ENCODE measurements around the gene SLC6A17. TPM values are rescaled to one million over a fixed set of nuclear protein-coding genes. Genes with fewer than 3 reads are reported as not detected.

Gene SLC6A17
- total RNA-seq, 2 experiments from 2014 or later = not detected

DNA sequence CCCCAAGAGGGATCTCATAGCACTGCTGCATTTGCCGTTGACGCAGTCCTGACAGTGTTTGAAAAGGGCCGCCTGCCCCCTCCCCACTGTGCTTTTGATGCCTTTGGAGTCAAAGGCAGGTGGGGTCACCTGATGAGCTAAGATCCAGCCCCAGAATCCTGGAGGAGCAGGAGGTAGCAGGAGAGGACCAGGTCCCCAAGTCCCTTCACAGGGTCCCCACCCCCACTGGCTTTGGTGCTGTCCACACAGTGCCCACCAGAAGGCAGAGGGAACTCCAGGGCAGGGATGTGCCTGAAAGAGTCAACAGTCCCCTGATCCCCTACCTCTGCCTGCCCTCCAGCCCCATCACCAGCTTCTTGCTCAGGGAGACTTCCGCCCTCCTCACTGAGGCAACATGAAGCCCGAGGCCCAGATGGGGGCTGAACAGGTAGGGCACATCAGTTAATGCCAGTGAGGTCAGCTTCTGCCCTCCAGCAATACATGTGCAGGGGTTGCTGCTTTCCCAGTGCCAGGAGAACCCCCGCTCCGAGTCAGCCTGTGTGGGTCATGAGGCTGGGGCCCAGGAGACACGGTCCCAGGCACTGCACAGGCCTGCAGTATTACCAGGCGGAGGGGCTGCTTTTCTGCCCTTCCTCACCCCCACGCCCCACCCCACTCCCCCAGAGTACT is 51.0 kb downstream of the SLC6A17 start:
- Histone ChIP-seq H3K9me3 (ENCODE audit: control insufficient read depth in 1 of 2, insufficient read depth in 1 of 2, low read length in 2 of 2) (no peaks in the 10 kb centered on the region), H3K4me3 (ENCODE audit: low read length) (no peak overlapping the region), H3K27me3 (ENCODE audit: control insufficient read depth in 1 of 2, insufficient read depth in 2 of 2, low read length in 2 of 2) (no peaks in the 10 kb centered on the region), H3K4me1 (ENCODE audit: insufficient read depth, low read length) (peaks cover 14% of the 10 kb centered on the region), H3K36me3 (ENCODE audit: insufficient read depth, low read length) (no peaks in the 10 kb centered on the region), H3K27ac (ENCODE audit: low read depth in 1 of 2, low read length in 2 of 2) (no peak overlapping the region)
- Mint-ChIP-seq H3K4me3 (no peak overlapping the region), H3K36me3 (ENCODE audit: low read depth) (no peaks in the 10 kb centered on the region), H3K27me3 (no peaks in the 10 kb centered on the region), H3K4me1 (ENCODE audit: low read depth) (peaks cover 23% of the 10 kb centered on the region), H3K27ac (no peak overlapping the region), H3K9me3 (no peaks in the 10 kb centered on the region)
- POLR2A ChIA-PET = interaction anchor here (1.3 kb wide), 1 partner anchor 15 kb away, joined by 3 read pairs; no protein-coding TSS in a partner anchor
- TF ChIP-seq, protein P1, sequence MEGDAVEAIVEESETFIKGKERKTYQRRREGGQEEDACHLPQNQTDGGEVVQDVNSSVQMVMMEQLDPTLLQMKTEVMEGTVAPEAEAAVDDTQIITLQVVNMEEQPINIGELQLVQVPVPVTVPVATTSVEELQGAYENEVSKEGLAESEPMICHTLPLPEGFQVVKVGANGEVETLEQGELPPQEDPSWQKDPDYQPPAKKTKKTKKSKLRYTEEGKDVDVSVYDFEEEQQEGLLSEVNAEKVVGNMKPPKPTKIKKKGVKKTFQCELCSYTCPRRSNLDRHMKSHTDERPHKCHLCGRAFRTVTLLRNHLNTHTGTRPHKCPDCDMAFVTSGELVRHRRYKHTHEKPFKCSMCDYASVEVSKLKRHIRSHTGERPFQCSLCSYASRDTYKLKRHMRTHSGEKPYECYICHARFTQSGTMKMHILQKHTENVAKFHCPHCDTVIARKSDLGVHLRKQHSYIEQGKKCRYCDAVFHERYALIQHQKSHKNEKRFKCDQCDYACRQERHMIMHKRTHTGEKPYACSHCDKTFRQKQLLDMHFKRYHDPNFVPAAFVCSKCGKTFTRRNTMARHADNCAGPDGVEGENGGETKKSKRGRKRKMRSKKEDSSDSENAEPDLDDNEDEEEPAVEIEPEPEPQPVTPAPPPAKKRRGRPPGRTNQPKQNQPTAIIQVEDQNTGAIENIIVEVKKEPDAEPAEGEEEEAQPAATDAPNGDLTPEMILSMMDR (IDR thresholded peaks at IDR 0.05) = no peak
- DNase-seq (no peak), ATAC-seq (ENCODE audit: poor library complexity) (no peak)
- intact Hi-C loops (cut with DNase I, micrococcal nuclease) = loop anchor here (10.0 kb wide), 2 partner anchors 64 to 294 kb away; no protein-coding TSS in a partner anchor
- CTCF ChIA-PET = interaction anchor here (1.5 to 6.2 kb wide), 3 partner anchors 112 to 295 kb away, joined by 3 to 60 read pairs (median 26); no protein-coding TSS in a partner anchor

DNA sequence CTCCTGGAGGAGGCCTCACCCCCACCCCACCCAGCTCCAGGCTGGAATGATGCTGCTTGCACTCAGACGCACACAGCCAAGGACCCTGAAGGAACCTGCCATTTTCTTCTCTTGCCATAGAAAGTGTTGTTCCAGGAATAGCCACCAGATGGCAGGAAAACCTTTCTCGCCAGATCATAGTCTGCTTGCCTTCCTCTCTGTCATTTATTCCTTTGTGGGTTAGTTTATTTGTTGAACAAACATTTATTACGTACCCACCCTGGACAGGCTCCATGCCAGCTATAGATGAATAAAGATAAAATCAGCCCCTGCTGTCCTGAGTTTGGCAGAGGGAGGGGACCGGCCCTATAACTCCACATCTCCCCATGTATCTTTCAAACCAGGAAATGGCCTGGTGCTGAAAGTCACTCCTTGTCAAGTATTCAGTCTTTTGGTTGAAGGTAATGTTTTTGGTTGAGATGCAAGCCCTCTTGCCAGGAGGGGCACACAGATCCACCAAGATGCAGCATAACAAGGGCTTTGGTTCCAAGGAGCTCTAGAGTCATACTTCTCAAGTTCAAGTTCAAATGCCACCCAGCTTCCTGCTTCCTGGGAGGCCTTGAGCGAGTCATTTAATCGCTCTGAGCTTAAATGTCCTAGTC is 52.8 kb downstream of the SLC6A17 start:
- Mint-ChIP-seq H3K9me3 (no peaks in the 10 kb centered on the region), H3K27me3 (no peaks in the 10 kb centered on the region), H3K4me3 (no peak overlapping the region), H3K27ac (peak overlapping the region; percentile 90), H3K36me3 (ENCODE audit: low read depth) (no peaks in the 10 kb centered on the region), H3K4me1 (ENCODE audit: low read depth) (peaks cover 36% of the 10 kb centered on the region)
- H3K36me3 ChIP-seq (ENCODE audit: insufficient read depth, low read length) = no peaks in the 10 kb centered on the region
- ChIA-PET CTCF (interaction anchor here (1.0 to 6.2 kb wide), 7 partner anchors 9 to 292 kb away, joined by 3 to 60 read pairs (median 12); no protein-coding TSS in a partner anchor), POLR2A (interaction anchor here (0.7 to 3.3 kb wide), 8 partner anchors 10 to 292 kb away, joined by 3 to 39 read pairs (median 4); partner anchors contain the start of gene RBM15)
- TF ChIP-seq, protein P1 (IDR thresholded peaks at IDR 0.05) = peak; percentile 78
- intact Hi-C loops (cut with DNase I, micrococcal nuclease) = loop anchor here (1.0 to 10.0 kb wide), 6 partner anchors 62 to 293 kb away; partner anchors contain the start of gene RBM15 (in 1 of the 2)
- no peak overlapping the region for H3K4me3 ChIP-seq (ENCODE audit: low read length)
- DNase-seq (peak; percentile 22 to 88 (median 60)), ATAC-seq (ENCODE audit: poor library complexity) (peak; percentile 76)
- H3K27ac ChIP-seq (ENCODE audit: low read depth in 1 of 2, low read length in 2 of 2) = peak overlapping the region in 1 of 2 donors; percentile 30
- H3K4me1 ChIP-seq (ENCODE audit: insufficient read depth, low read length) = peaks cover 24% of the 10 kb centered on the region
- no peaks in the 10 kb centered on the region for H3K9me3 ChIP-seq (ENCODE audit: control insufficient read depth in 1 of 2, insufficient read depth in 1 of 2, low read length in 2 of 2)
- H3K27me3 ChIP-seq (ENCODE audit: control insufficient read depth in 1 of 2, insufficient read depth in 2 of 2, low read length in 2 of 2) = no peaks in the 10 kb centered on the region

DNA sequence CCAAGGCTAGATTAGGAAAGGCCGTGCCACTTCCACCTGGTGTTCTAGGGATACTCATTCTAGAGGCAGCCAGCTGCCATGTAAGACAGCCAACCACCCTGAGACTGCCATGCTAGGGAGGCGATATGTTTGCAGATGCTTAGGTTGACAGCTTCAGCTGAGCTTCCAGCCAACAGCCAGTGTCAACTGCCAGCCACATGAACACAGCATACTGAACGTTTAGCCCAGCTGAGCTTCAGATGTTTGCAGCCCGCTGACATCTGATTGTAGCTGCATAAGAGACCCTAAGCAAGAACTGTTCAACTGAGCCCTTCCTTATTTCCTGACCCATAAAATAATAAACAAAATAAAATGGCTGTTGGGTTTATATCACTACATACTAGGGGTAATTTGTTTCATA is 54.9 kb downstream of the SLC6A17 start:
- Mint-ChIP-seq H3K27ac (no peak overlapping the region), H3K36me3 (ENCODE audit: low read depth) (no peaks in the 10 kb centered on the region), H3K27me3 (no peaks in the 10 kb centered on the region), H3K4me3 (no peak overlapping the region), H3K9me3 (no peaks in the 10 kb centered on the region), H3K4me1 (ENCODE audit: low read depth) (peaks cover 54% of the 10 kb centered on the region)
- Histone ChIP-seq H3K4me1 (ENCODE audit: insufficient read depth, low read length) (peaks cover 35% of the 10 kb centered on the region), H3K36me3 (ENCODE audit: insufficient read depth, low read length) (no peaks in the 10 kb centered on the region), H3K9me3 (ENCODE audit: control insufficient read depth in 1 of 2, insufficient read depth in 1 of 2, low read length in 2 of 2) (no peaks in the 10 kb centered on the region), H3K27ac (ENCODE audit: low read depth in 1 of 2, low read length in 2 of 2) (no peak overlapping the region), H3K27me3 (ENCODE audit: control insufficient read depth in 1 of 2, insufficient read depth in 2 of 2, low read length in 2 of 2) (no peaks in the 10 kb centered on the region), H3K4me3 (ENCODE audit: low read length) (no peak overlapping the region)
- ATAC-seq (ENCODE audit: poor library complexity) (no peak), DNase-seq (no peak)
- intact Hi-C loops (cut with DNase I, micrococcal nuclease) = loop anchor here (5.0 to 10.0 kb wide), 4 partner anchors 60 to 577 kb away; no protein-coding TSS in a partner anchor
- TF ChIP-seq, protein P1 (IDR thresholded peaks at IDR 0.05) = no peak
- POLR2A ChIA-PET = interaction anchor here (1.0 to 3.3 kb wide), 2 partner anchors 108 to 133 kb away, joined by 4 to 39 read pairs; partner anchors contain the start of gene RBM15
- CTCF ChIA-PET = interaction anchor here (3.5 to 6.2 kb wide), 2 partner anchors 108 to 255 kb away, joined by 26 to 60 read pairs; no protein-coding TSS in a partner anchor
